Thymus (tissue), 11 donors: ENCODE measurements around the gene ACTN2. TPM values are rescaled to one million over a fixed set of nuclear protein-coding genes. Genes with fewer than 3 reads are reported as not detected.

Experiments used
- DNase-seq, 9 donors: peaks; one replicate each; pipeline ENCODE4 v3.0.0-alpha.2; 2013; ENCODE audit warnings: low spot score in 9 of 9, low read depth in 6 of 9, missing footprints in 1 of 9
- H3K27ac ChIP-seq, 2 donors: one replicate each; pipeline ENCODE4 v1.5.1; 2013; ENCODE audit warnings: control low read depth in 1 of 2, low read depth in 1 of 2, low read length in 1 of 2, mild to moderate bottlenecking in 1 of 2, moderate library complexity in 1 of 2
- H3K27me3 ChIP-seq, 2 donors: one replicate each; pipeline ENCODE4 v1.5.1; 2013; ENCODE audit warnings: low read length in 1 of 2; ENCODE audit not compliant: control insufficient read depth in 2 of 2, insufficient read depth in 1 of 2
- H3K36me3 ChIP-seq, 2 donors: one replicate each; pipeline ENCODE4 v1.5.1; 2013; ENCODE audit warnings: low read length in 1 of 2, mild to moderate bottlenecking in 1 of 2, moderate library complexity in 1 of 2; ENCODE audit not compliant: control insufficient read depth in 2 of 2, insufficient read depth in 2 of 2
- H3K4me1 ChIP-seq, 2 donors: one replicate each; pipeline ENCODE4 v1.5.1; 2013; ENCODE audit warnings: low read length in 2 of 2; ENCODE audit not compliant: control insufficient read depth in 2 of 2, insufficient read depth in 2 of 2
- H3K4me3 ChIP-seq, 2 donors: one replicate each; pipeline ENCODE4 v1.5.1; 2013; ENCODE audit warnings: low read length in 2 of 2, control low read depth in 1 of 2, mild to moderate bottlenecking in 1 of 2
- H3K9me3 ChIP-seq, 2 donors: one replicate each; pipeline ENCODE4 v1.5.1; 2013; ENCODE audit warnings: low read length in 1 of 2, mild to moderate bottlenecking in 1 of 2; ENCODE audit not compliant: control insufficient read depth in 2 of 2, insufficient read depth in 1 of 2
- WGBS: extraction: QIAGEN DNeasy Blood & Tissue Kit; methylation state at CpG from one replicate; pipeline ENCODE4 v1.1.7; 2013; 5-methylcytosine and 5-hydroxymethylcytosine counted together
- polyA plus RNA-seq: library from polyadenylated mRNA; stranded (reverse); fragments of 200-250 nt; gene quantifications from one replicate; pipeline ENCODE4 v1.2.3, GENCODE V29; 2013
- total RNA-seq: library from RNA; stranded (reverse); fragments of 120-200 nt; gene quantifications from one replicate; pipeline ENCODE4 v1.2.4, GENCODE V29; 2013
- donor health status: healthy.

Gene ACTN2
- total and polyA plus RNA-seq, 2 donors = 0.38 to 1.3 TPM

GRCh38 chr1:236766506-236766905 lies 80.2 kb downstream of the ACTN2 start:
- Histone ChIP-seq H3K4me3 (no peak overlapping the region), H3K27ac (no peak overlapping the region), H3K4me1 (no peaks in the 10 kb centered on the region), H3K27me3 (no peaks in the 10 kb centered on the region), H3K36me3 (no peaks in the 10 kb centered on the region), H3K9me3 (no peaks in the 10 kb centered on the region)
- 94% methylated on average over 3 of the region's 3 CpGs for WGBS
- no peak for DNase-seq

- Histone ChIP-seq H3K9me3 (no peaks in the 10 kb centered on the region), H3K4me1 (no peaks in the 10 kb centered on the region), H3K4me3 (no peak overlapping the region), H3K27ac (no peak overlapping the region), H3K27me3 (no peaks in the 10 kb centered on the region), H3K36me3 (no peaks in the 10 kb centered on the region)
- no peak for DNase-seq
- WGBS = 94% methylated on average over 6 of the region's 6 CpGs
Measured at GRCh38 chr1:236767276-236767675, 81.0 kb downstream of the ACTN2 start.

- DNase-seq = no peak
- Histone ChIP-seq H3K4me1 (no peaks in the 10 kb centered on the region), H3K27ac (no peak overlapping the region), H3K4me3 (no peak overlapping the region), H3K27me3 (no peaks in the 10 kb centered on the region), H3K36me3 (no peaks in the 10 kb centered on the region), H3K9me3 (no peaks in the 10 kb centered on the region)
Measured at GRCh38 chr1:236768601-236769000, 82.3 kb downstream of the ACTN2 start.

- H3K36me3 ChIP-seq = no peaks in the 10 kb centered on the region
- H3K4me3 ChIP-seq = no peak overlapping the region
- H3K9me3 ChIP-seq = no peaks in the 10 kb centered on the region
- H3K27me3 ChIP-seq = no peaks in the 10 kb centered on the region
- WGBS = 76% methylated on average over 3 of the region's 3 CpGs
- H3K27ac ChIP-seq = no peak overlapping the region
- no peak for DNase-seq
- H3K4me1 ChIP-seq = no peaks in the 10 kb centered on the region
Measured at GRCh38 chr1:236773919-236774318, 87.6 kb downstream of the ACTN2 start.

GRCh38 chr1:236774926-236775325 lies 88.6 kb downstream of the ACTN2 start:
- Histone ChIP-seq H3K4me3 (no peak overlapping the region), H3K27ac (no peak overlapping the region), H3K36me3 (no peaks in the 10 kb centered on the region), H3K27me3 (no peaks in the 10 kb centered on the region), H3K9me3 (no peaks in the 10 kb centered on the region), H3K4me1 (no peaks in the 10 kb centered on the region)
- DNase-seq = no peak
- 81% methylated on average over 3 of the region's 3 CpGs for WGBS

- Histone ChIP-seq H3K4me3 (no peak overlapping the region), H3K9me3 (no peaks in the 10 kb centered on the region), H3K4me1 (no peaks in the 10 kb centered on the region), H3K27ac (no peak overlapping the region), H3K27me3 (no peaks in the 10 kb centered on the region), H3K36me3 (no peaks in the 10 kb centered on the region)
- 95% methylated on average over 2 of the region's 2 CpGs for WGBS
- no peak for DNase-seq
Measured at GRCh38 chr1:236779312-236779711, 93.0 kb downstream of the ACTN2 start.

- no peak overlapping the region for H3K27ac ChIP-seq
- no peaks in the 10 kb centered on the region for H3K4me1 ChIP-seq
- H3K27me3 ChIP-seq = no peaks in the 10 kb centered on the region
- H3K9me3 ChIP-seq = peaks cover 2 to 19% of the 10 kb centered on the region in 2 donors
- no peak for DNase-seq
- no peaks in the 10 kb centered on the region for H3K36me3 ChIP-seq
- WGBS = 92% methylated on average over 2 of the region's 2 CpGs
- no peak overlapping the region for H3K4me3 ChIP-seq
Measured at GRCh38 chr1:236785477-236785876, 99.2 kb downstream of the ACTN2 start.

- Histone ChIP-seq H3K27me3 (no peaks in the 10 kb centered on the region), H3K36me3 (no peaks in the 10 kb centered on the region), H3K9me3 (peaks cover 2 to 19% of the 10 kb centered on the region in 2 donors), H3K4me1 (no peaks in the 10 kb centered on the region), H3K27ac (no peak overlapping the region), H3K4me3 (no peak overlapping the region)
- 94% methylated on average over 16 of the region's 16 CpGs for WGBS
- DNase-seq = no peak
Measured at GRCh38 chr1:236786453-236786852, 100.2 kb downstream of the ACTN2 start.

- H3K4me1 ChIP-seq = peaks cover 8 to 11% of the 10 kb centered on the region in 2 donors
- H3K9me3 ChIP-seq = no peaks in the 10 kb centered on the region
- peak overlapping the region; percentile 71 to 72 for H3K4me3 ChIP-seq
- 20% methylated on average over 11 of the region's 11 CpGs for WGBS
- peak overlapping the region; percentile 48 to 91 for H3K27ac ChIP-seq
- peaks cover 0 to 2% of the 10 kb centered on the region in 2 donors for H3K27me3 ChIP-seq
- H3K36me3 ChIP-seq = no peaks in the 10 kb centered on the region
- no peak for DNase-seq
Measured at GRCh38 chr1:236794585-236795034, 108.3 kb downstream of the ACTN2 start.
